ENCODE measurements around the gene CIB2. TPM values are rescaled to one million over a fixed set of nuclear protein-coding genes. Genes with fewer than 3 reads are reported as not detected.

The CIB2 gene
- total RNA-seq, 2 donors from 2014 or later: 40.6 to 41.7 TPM

DNA sequence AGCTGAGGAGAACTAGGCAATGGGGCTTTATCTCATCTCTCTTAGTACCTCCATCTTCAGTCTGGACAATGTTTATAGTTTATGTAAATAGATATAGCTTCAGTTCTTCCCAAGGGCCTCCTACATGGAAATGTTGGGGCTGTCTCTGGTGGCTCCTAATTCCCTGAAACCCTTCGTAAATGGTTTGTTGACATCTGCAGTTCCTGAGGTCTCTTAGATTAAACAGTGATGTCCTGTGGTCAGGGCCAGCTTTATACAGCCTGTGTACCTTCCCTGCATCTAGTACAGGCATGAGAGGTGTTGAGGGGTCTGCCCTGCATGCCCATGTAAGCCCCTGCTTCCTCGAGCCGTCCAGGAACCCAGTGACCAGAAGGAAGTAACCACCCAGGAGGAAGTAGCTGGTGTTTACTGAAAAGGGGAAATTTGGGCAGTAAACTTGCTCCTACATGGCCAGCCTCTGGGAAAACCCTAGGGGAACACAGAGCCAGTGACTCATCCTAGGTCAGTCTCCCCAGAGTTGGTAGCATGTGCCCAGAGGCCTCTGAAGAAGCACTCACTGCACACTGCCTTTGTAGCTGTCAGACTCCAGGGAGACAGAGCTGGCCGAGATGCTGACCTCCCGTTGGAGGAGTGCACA lies 49.0 kb downstream of the CIB2 start:
- TF ChIP-seq, protein P1, sequence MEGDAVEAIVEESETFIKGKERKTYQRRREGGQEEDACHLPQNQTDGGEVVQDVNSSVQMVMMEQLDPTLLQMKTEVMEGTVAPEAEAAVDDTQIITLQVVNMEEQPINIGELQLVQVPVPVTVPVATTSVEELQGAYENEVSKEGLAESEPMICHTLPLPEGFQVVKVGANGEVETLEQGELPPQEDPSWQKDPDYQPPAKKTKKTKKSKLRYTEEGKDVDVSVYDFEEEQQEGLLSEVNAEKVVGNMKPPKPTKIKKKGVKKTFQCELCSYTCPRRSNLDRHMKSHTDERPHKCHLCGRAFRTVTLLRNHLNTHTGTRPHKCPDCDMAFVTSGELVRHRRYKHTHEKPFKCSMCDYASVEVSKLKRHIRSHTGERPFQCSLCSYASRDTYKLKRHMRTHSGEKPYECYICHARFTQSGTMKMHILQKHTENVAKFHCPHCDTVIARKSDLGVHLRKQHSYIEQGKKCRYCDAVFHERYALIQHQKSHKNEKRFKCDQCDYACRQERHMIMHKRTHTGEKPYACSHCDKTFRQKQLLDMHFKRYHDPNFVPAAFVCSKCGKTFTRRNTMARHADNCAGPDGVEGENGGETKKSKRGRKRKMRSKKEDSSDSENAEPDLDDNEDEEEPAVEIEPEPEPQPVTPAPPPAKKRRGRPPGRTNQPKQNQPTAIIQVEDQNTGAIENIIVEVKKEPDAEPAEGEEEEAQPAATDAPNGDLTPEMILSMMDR (conservative IDR thresholded peaks at IDR 0.05): no peak

DNA sequence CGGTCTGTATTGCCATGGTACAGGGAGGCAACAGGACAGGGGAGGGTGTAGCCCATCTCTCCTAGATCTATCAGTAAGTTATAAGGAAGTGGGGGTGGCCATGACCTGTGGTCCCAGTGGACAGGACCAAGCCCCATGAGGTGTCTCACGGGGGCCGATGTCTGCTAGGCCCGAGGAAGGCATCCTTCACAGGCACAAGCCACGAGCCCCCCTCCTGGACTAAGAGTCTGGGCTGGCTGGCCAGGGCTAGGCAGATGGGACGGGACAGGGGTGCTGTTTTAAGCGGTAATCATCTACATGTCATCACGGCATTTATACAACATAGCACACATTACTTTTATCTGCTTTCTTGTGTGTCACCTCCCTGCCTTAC lies 51.2 kb downstream of the CIB2 start:
- no peak overlapping the region for H3K9ac ChIP-seq (ENCODE audit: extremely low read depth, low read length, poor library complexity, severe bottlenecking)
- H3K9me3 ChIP-seq (ENCODE audit: control insufficient read depth, low read length): no peaks in the 10 kb centered on the region
- H3K27me3 ChIP-seq (ENCODE audit: control insufficient read depth, insufficient read depth, low read length, poor library complexity, severe bottlenecking): peaks cover 4% of the 10 kb centered on the region
- H3K4me1 Mint-ChIP-seq: peaks cover 8% of the 10 kb centered on the region
- no peak overlapping the region for H3K4me3 ChIP-seq (ENCODE audit: low read length)
- H3K4me1 ChIP-seq (ENCODE audit: control insufficient read depth, insufficient read depth, low read length): no peaks in the 10 kb centered on the region
- no peaks in the 10 kb centered on the region for H3K36me3 ChIP-seq (ENCODE audit: control insufficient read depth, insufficient read depth, low read length)
- 90 to 93% methylated on average over 6 to 8 of the region's 8 CpGs for WGBS, 2 experiments (ENCODE audit: insufficient coverage in 1 of 2, insufficient read length in 1 of 2)
- no peak overlapping the region for H3K27ac ChIP-seq (ENCODE audit: low read depth, low read length)
- H3K36me3 Mint-ChIP-seq (ENCODE audit: low read depth): no peaks in the 10 kb centered on the region
- no peaks in the 10 kb centered on the region for H3K27me3 Mint-ChIP-seq (ENCODE audit: insufficient read depth)
- H3K4me3 Mint-ChIP-seq: no peak overlapping the region
- DNase-seq: no peak
- no peaks in the 10 kb centered on the region for H3K9me3 Mint-ChIP-seq
- H3K27ac Mint-ChIP-seq: no peak overlapping the region
- TF ChIP-seq, protein P1 (conservative IDR thresholded peaks at IDR 0.05): no peak

More for the DNA sequence above, 49.0 kb downstream of the CIB2 start:
- H3K4me1 ChIP-seq (ENCODE audit: control insufficient read depth, insufficient read depth, low read length): no peaks in the 10 kb centered on the region
- DNase-seq: no peak
- H3K4me3 Mint-ChIP-seq: no peak overlapping the region
- no peaks in the 10 kb centered on the region for H3K36me3 Mint-ChIP-seq (ENCODE audit: low read depth)
- no peaks in the 10 kb centered on the region for H3K27me3 Mint-ChIP-seq (ENCODE audit: insufficient read depth)
- no peaks in the 10 kb centered on the region for H3K9me3 Mint-ChIP-seq
- peaks cover 4% of the 10 kb centered on the region for H3K27me3 ChIP-seq (ENCODE audit: control insufficient read depth, insufficient read depth, low read length, poor library complexity, severe bottlenecking)
- WGBS, 2 experiments (ENCODE audit: insufficient coverage in 1 of 2, insufficient read length in 1 of 2): 90 to 92% methylated on average over 5 of the region's 5 CpGs
- H3K36me3 ChIP-seq (ENCODE audit: control insufficient read depth, insufficient read depth, low read length): no peaks in the 10 kb centered on the region
- H3K9ac ChIP-seq (ENCODE audit: extremely low read depth, low read length, poor library complexity, severe bottlenecking): no peak overlapping the region
- no peaks in the 10 kb centered on the region for H3K9me3 ChIP-seq (ENCODE audit: control insufficient read depth, low read length)
- H3K4me3 ChIP-seq (ENCODE audit: low read length): no peak overlapping the region
- H3K27ac ChIP-seq (ENCODE audit: low read depth, low read length): no peak overlapping the region
- no peaks in the 10 kb centered on the region for H3K4me1 Mint-ChIP-seq
- H3K27ac Mint-ChIP-seq: no peak overlapping the region

DNA sequence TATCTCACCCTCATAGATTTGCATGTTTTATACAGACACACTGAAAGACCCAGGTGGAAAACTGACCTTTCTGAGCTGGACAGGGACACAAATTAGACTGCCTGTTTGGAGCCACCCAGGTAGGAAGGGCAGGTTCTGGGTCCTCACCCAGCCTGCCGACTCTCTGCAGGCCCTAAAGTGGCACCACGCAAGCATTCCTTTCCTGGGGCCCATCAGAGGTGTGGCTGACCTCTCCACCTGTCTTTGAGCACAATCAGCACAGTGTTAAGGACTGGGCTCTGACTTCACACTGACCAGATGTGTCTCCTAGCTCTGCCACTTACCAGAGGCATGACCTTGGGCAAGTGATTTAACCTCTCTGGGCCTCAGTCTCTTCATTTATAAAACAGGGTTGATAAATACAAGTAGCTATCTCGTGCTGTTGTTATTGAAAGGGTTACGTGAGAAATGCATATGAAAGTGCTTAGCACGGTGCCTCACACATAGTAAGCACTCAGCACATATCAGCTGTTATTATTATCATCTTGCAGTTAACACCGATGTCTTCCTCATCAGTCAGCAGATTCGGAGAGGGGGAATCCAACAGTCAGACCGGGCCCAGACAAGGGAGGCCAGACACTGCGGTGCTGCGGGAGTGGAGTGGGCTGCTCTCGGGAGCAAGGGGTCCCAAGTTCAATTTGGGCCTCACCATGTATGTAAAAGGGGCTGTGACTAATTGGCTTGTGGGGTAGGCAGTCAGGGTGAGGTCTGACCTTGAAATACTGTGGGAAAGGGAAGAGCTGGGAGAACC lies 51.8 kb downstream of the CIB2 start:
- H3K27ac ChIP-seq (ENCODE audit: low read depth, low read length): no peak overlapping the region
- H3K4me3 ChIP-seq (ENCODE audit: low read length): no peak overlapping the region
- Mint-ChIP-seq H3K27me3 (ENCODE audit: insufficient read depth) (no peaks in the 10 kb centered on the region), H3K4me3 (no peak overlapping the region), H3K36me3 (ENCODE audit: low read depth) (no peaks in the 10 kb centered on the region), H3K4me1 (peaks cover 8% of the 10 kb centered on the region), H3K9me3 (no peaks in the 10 kb centered on the region), H3K27ac (no peak overlapping the region)
- no peaks in the 10 kb centered on the region for H3K36me3 ChIP-seq (ENCODE audit: control insufficient read depth, insufficient read depth, low read length)
- peaks cover 4% of the 10 kb centered on the region for H3K27me3 ChIP-seq (ENCODE audit: control insufficient read depth, insufficient read depth, low read length, poor library complexity, severe bottlenecking)
- H3K9ac ChIP-seq (ENCODE audit: extremely low read depth, low read length, poor library complexity, severe bottlenecking): no peak overlapping the region
- 95 to 96% methylated on average over 10 to 11 of the region's 11 CpGs for WGBS, 2 experiments (ENCODE audit: insufficient coverage in 1 of 2, insufficient read length in 1 of 2)
- no peak for DNase-seq
- TF ChIP-seq, protein P1 (conservative IDR thresholded peaks at IDR 0.05): no peak
- no peaks in the 10 kb centered on the region for H3K9me3 ChIP-seq (ENCODE audit: control insufficient read depth, low read length)
- H3K4me1 ChIP-seq (ENCODE audit: control insufficient read depth, insufficient read depth, low read length): no peaks in the 10 kb centered on the region

Data from endodermal cell (in vitro differentiated cells).